Neural progenitor cell (in vitro differentiated cells): Measurements from ENCODE around the gene MAPK10. TPM values are rescaled to one million over a fixed set of nuclear protein-coding genes. Genes with fewer than 3 reads are reported as not detected.
A peak's percentile ranks its signal among the peaks of the same experiment; 100 is the strongest.

Experiments used
- DNase-seq: peaks from one replicate; pipeline ENCODE4 v3.0.0-alpha.2; 2016; ENCODE audit warnings: low spot score
- H2AFZ ChIP-seq: fragments of 200-600 bp; sonication (generic); replicated peaks from 2 replicates; pipeline ENCODE4 v1.6.1; 2016; ENCODE audit warnings: antibody characterized with exemption
- H3F3A ChIP-seq: fragments of 200-600 bp; sonication (generic); 2 replicates; pipeline ENCODE4 v1.6.1; 2016; ENCODE audit warnings: antibody characterized with exemption, low read depth
- H3K27ac ChIP-seq: fragments of 200-600 bp; sonication (generic); 2 replicates; pipeline ENCODE4 v1.5.1; 2016; ENCODE audit warnings: mild to moderate bottlenecking
- H3K27me3 ChIP-seq: fragments of 200-600 bp; sonication (generic); 2 replicates; pipeline ENCODE4 v1.6.1; 2016; ENCODE audit warnings: mild to moderate bottlenecking, moderate library complexity
- H3K36me3 ChIP-seq: fragments of 200-600 bp; sonication (generic); 2 replicates; pipeline ENCODE4 v1.5.1; 2016
- H3K4me1 ChIP-seq: fragments of 200-600 bp; sonication (generic); 2 replicates; pipeline ENCODE4 v1.6.1; 2016; ENCODE audit warnings: mixed run types
- H3K4me2 ChIP-seq: fragments of 200-600 bp; sonication (generic); 2 replicates; pipeline ENCODE4 v1.6.1; 2016
- H3K4me3 ChIP-seq: fragments of 200-600 bp; sonication (generic); 2 replicates; pipeline ENCODE4 v1.5.1; 2016
- H3K79me2 ChIP-seq: fragments of 200-600 bp; sonication (generic); 2 replicates; pipeline ENCODE4 v1.6.1; 2016; ENCODE audit warnings: low read depth
- H3K9ac ChIP-seq: fragments of 200-600 bp; sonication (generic); 2 replicates; pipeline ENCODE4 v1.6.1; 2016
- H3K9me3 ChIP-seq: fragments of 200-600 bp; sonication (generic); 2 replicates; pipeline ENCODE4 v1.5.1; 2016; ENCODE audit warnings: low read depth
- H4K20me1 ChIP-seq: fragments of 200-600 bp; sonication (generic); 2 replicates; pipeline ENCODE4 v1.6.1; 2016; ENCODE audit warnings: low read depth
- H3K27ac Mint-ChIP-seq: 3 replicates; pipeline ENCODE4 v1.8.0; 2021; ENCODE audit warnings: mixed read lengths
- H3K27me3 Mint-ChIP-seq: 2 replicates; pipeline ENCODE4 v1.8.0; 2022; ENCODE audit warnings: low read depth, mild to moderate bottlenecking, inconsistent platforms, moderate library complexity, mixed read lengths; ENCODE audit not compliant: insufficient read depth
- H3K36me3 Mint-ChIP-seq: 3 replicates; pipeline ENCODE4 v1.8.0; 2021; ENCODE audit warnings: mixed read lengths
- H3K4me1 Mint-ChIP-seq: 3 replicates; pipeline ENCODE4 v1.8.0; 2021; ENCODE audit warnings: mixed read lengths
- H3K4me3 Mint-ChIP-seq: 3 replicates; pipeline ENCODE4 v1.8.0; 2021; ENCODE audit warnings: mild to moderate bottlenecking, moderate library complexity, mixed read lengths
- H3K9me3 Mint-ChIP-seq: 3 replicates; pipeline ENCODE4 v1.8.0; 2020; ENCODE audit warnings: mixed read lengths
- EZH2 ChIP-seq: fragments of 200-600 bp; sonication (generic); IDR thresholded peaks from 2 replicates; pipeline ENCODE4 v1.6.1; 2017; ENCODE audit warnings: antibody characterized with exemption, mild to moderate bottlenecking, moderate library complexity
- EZH2phosphoT487 ChIP-seq: fragments of 200-600 bp; sonication (generic); IDR thresholded peaks from 2 replicates; pipeline ENCODE4 v1.6.1; 2017; ENCODE audit warnings: antibody characterized with exemption
- total RNA-seq: library from RNA; depleted of rRNA; stranded (reverse); fragments of >200 nt; gene quantifications from 2 replicates; pipeline ENCODE4 v1.2.3, GENCODE V29; 2015; ENCODE audit warnings: low replicate concordance
- TF ChIP-seq, protein P1 (sequence below): fragments of 200-600 bp; sonication (generic); IDR thresholded peaks from 2 replicates; pipeline ENCODE4 v1.5.1; 2017; ENCODE audit warnings: antibody characterized with exemption, mild to moderate bottlenecking

The MAPK10 gene
- total RNA-seq, 1 donor from 2014 or later = 383 TPM

- H2AFZ ChIP-seq = no peak overlapping the region
- H3F3A ChIP-seq = no peaks in the 10 kb centered on the region
- Mint-ChIP-seq H3K36me3 (peaks cover 2% of the 10 kb centered on the region), H3K27me3 (no peaks in the 10 kb centered on the region), H3K4me3 (no peak overlapping the region), H3K4me1 (peaks cover 4% of the 10 kb centered on the region), H3K27ac (no peak overlapping the region), H3K9me3 (peaks cover 4% of the 10 kb centered on the region)
- H3K4me1 ChIP-seq = no peaks in the 10 kb centered on the region
- peak; percentile 57 for DNase-seq
- H3K4me3 ChIP-seq = no peak overlapping the region
- no peaks in the 10 kb centered on the region for H3K79me2 ChIP-seq
- H3K27me3 ChIP-seq = no peaks in the 10 kb centered on the region
- no peaks in the 10 kb centered on the region for H3K36me3 ChIP-seq
- no peak overlapping the region for H3K27ac ChIP-seq
- no peaks in the 10 kb centered on the region for H3K9me3 ChIP-seq
- TF ChIP-seq, protein P1, sequence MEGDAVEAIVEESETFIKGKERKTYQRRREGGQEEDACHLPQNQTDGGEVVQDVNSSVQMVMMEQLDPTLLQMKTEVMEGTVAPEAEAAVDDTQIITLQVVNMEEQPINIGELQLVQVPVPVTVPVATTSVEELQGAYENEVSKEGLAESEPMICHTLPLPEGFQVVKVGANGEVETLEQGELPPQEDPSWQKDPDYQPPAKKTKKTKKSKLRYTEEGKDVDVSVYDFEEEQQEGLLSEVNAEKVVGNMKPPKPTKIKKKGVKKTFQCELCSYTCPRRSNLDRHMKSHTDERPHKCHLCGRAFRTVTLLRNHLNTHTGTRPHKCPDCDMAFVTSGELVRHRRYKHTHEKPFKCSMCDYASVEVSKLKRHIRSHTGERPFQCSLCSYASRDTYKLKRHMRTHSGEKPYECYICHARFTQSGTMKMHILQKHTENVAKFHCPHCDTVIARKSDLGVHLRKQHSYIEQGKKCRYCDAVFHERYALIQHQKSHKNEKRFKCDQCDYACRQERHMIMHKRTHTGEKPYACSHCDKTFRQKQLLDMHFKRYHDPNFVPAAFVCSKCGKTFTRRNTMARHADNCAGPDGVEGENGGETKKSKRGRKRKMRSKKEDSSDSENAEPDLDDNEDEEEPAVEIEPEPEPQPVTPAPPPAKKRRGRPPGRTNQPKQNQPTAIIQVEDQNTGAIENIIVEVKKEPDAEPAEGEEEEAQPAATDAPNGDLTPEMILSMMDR = peak; percentile 73
- TF ChIP-seq EZH2 = no peak
- H4K20me1 ChIP-seq = no peaks in the 10 kb centered on the region
- no peak overlapping the region for H3K4me2 ChIP-seq
- no peak overlapping the region for H3K9ac ChIP-seq
These were observed 390.7 kb downstream of the MAPK10 start for GRCh38 chr4:85968945-85969819.

DNA sequence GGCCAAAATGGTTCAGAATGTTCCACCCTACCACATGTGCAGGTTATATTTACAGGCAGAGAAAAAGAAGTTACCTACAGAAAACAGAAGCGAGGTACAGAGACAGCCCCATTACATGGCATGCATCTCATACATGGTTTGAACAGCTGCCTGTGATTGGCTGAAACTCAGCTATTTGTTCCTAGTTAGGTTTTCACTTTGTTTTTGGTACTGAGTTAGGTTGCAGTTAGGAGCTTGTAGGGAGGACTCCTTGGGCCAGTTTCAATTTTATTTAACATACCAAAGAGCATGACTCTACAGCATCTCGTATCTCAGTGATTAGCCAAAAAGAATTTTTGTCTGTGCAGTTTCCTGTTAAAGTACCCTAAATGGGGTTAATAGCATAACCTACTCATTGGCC lies 392.0 kb downstream of the MAPK10 start:
- H3K9me3 ChIP-seq = no peaks in the 10 kb centered on the region
- H3K79me2 ChIP-seq = no peaks in the 10 kb centered on the region
- H2AFZ ChIP-seq = peak overlapping the region; percentile 86
- H4K20me1 ChIP-seq = no peaks in the 10 kb centered on the region
- no peak for TF ChIP-seq EZH2phosphoT487
- no peak for TF ChIP-seq EZH2
- TF ChIP-seq, protein P1 = no peak
- H3K4me3 ChIP-seq = no peak overlapping the region
- no peak for DNase-seq
- no peaks in the 10 kb centered on the region for H3F3A ChIP-seq
- Mint-ChIP-seq H3K36me3 (peaks cover 2% of the 10 kb centered on the region), H3K4me1 (peaks cover 4% of the 10 kb centered on the region), H3K27ac (no peak overlapping the region), H3K27me3 (no peaks in the 10 kb centered on the region), H3K9me3 (peaks cover 4% of the 10 kb centered on the region), H3K4me3 (no peak overlapping the region)
- H3K4me1 ChIP-seq = no peaks in the 10 kb centered on the region
- H3K36me3 ChIP-seq = no peaks in the 10 kb centered on the region
- H3K9ac ChIP-seq = no peak overlapping the region
- H3K27ac ChIP-seq = no peak overlapping the region
- H3K27me3 ChIP-seq = no peaks in the 10 kb centered on the region
- H3K4me2 ChIP-seq = no peak overlapping the region

DNA sequence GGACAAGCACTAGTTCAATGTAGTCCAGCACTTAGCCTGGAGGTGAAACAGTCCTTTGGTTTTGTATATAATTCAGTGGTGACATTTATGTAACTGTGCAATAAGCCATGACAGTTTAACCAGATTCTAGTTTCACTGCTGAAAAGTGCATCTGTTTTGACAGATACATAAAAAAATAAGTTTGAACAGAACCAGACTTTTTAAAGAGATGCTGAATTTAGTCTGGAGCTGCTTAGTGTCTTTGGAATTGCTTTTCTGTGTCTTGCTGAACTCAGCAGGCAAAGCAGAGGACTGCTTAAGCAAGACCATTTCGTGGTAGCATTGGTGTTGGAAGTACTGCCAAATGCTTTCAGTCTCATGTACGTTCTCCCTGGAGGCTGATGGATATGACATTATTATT lies 393.5 kb downstream of the MAPK10 start:
- DNase-seq = no peak
- Histone ChIP-seq H3K9me3 (no peaks in the 10 kb centered on the region), H3K4me2 (no peak overlapping the region), H4K20me1 (no peaks in the 10 kb centered on the region), H2AFZ (no peak overlapping the region), H3K9ac (no peak overlapping the region), H3K79me2 (no peaks in the 10 kb centered on the region), H3K4me1 (no peaks in the 10 kb centered on the region), H3K36me3 (no peaks in the 10 kb centered on the region), H3F3A (no peaks in the 10 kb centered on the region), H3K27me3 (no peaks in the 10 kb centered on the region), H3K4me3 (no peak overlapping the region), H3K27ac (no peak overlapping the region)
- TF ChIP-seq, protein P1 = no peak
- TF ChIP-seq EZH2 (no peak), EZH2phosphoT487 (no peak)
- no peak overlapping the region for H3K4me3 Mint-ChIP-seq
- H3K36me3 Mint-ChIP-seq = peaks cover 2% of the 10 kb centered on the region
- H3K9me3 Mint-ChIP-seq = peaks cover 4% of the 10 kb centered on the region
- no peaks in the 10 kb centered on the region for H3K27me3 Mint-ChIP-seq
- H3K27ac Mint-ChIP-seq = no peak overlapping the region
- H3K4me1 Mint-ChIP-seq = peaks cover 4% of the 10 kb centered on the region
